HepG2 (cell line): ENCODE results near the gene ACER3. TPM values are rescaled to one million over a fixed set of nuclear protein-coding genes. Genes with fewer than 3 reads are reported as not detected.
A peak's percentile ranks its signal among the peaks of the same experiment; 100 is the strongest.
"Not testable (repeated sequence)": the region's sequence is repeated elsewhere in the genome, so short reads cannot be mapped to it uniquely, and the experiment has no call there.

Source experiments
- ATAC-seq: fragments of 200-7000 bp; cut with Tn5 transposase; 3 replicates; pipeline ENCODE4 v1.9.1; 2020; ENCODE audit warnings: mild to moderate bottlenecking, moderate library complexity
- BruUV-seq: library from RNA; stranded (reverse); fragments of 400-500 nt; replicated peaks from 2 replicates; lab custom pipeline; 2021; lab: Mats Ljungman, UMichigan
- CTCF ChIA-PET: fragments of 300-600 bp; formaldehyde crosslinking; extraction: SDS; loops from one replicate; lab custom pipeline; 2021; ENCODE audit warnings: low total read pairs, inconsistent platforms, low intra/inter-chr PET ratio; lab: Yijun Ruan, JAX
- POLR2A ChIA-PET: fragments of 350-600 bp; sonication (Branson Sonifier 250); formaldehyde crosslinking; loops from one replicate; lab custom pipeline; 2020; ENCODE audit warnings: antibody characterized with exemption, inconsistent platforms; lab: Yijun Ruan, JAX
- DNase-seq: peaks from one replicate; pipeline ENCODE4 v3.0.0-alpha.2; 2015; ENCODE audit warnings: low spot score
- FAIRE-seq: peaks from 3 replicates; lab custom pipeline; 2011; peaks lifted over from hg19 to GRCh38; lab: Jason Lieb, UNC
- H2AFZ ChIP-seq: one replicate; pipeline ENCODE4 v1.6.1; 2011; ENCODE audit warnings: low read length, inconsistent platforms
- H3K27ac ChIP-seq: fragments of 300-600 bp; 3 replicates; pipeline ENCODE4 v1.8.0; 2011; ENCODE audit warnings: mixed run types, mild to moderate bottlenecking, mixed read lengths, low read length, inconsistent platforms; ENCODE audit not compliant: insufficient read depth; ENCODE audit errors: extremely low read length
- H3K27me3 ChIP-seq, 2 experiments: fragments of 200-600 bp in 1 of 2; 2 replicates in 1 of 2; 3 replicates in 1 of 2; pipeline versions ENCODE4 v1.6.0 to v1.8.0; 2011; ENCODE audit warnings: low read length in 2 of 2, mild to moderate bottlenecking in 2 of 2, moderate library complexity in 2 of 2, inconsistent platforms in 1 of 2; ENCODE audit not compliant: insufficient read depth in 2 of 2, control insufficient read depth in 1 of 2
- H3K36me3 ChIP-seq, 2 experiments: fragments of 200-600 bp in 1 of 2; replicated peaks in 1 of 2; 2 replicates in 1 of 2; 3 replicates in 1 of 2; pipeline versions ENCODE4 v1.5.1 to v1.8.0; 2011; ENCODE audit warnings: low read length in 2 of 2, inconsistent platforms in 1 of 2; ENCODE audit not compliant: insufficient read depth in 2 of 2, control insufficient read depth in 1 of 2
- H3K4me1 ChIP-seq: 2 replicates; pipeline ENCODE4 v1.5.1; 2012; ENCODE audit warnings: low read length, inconsistent platforms; ENCODE audit not compliant: insufficient read depth
- H3K4me2 ChIP-seq: 2 replicates; pipeline ENCODE4 v1.6.0; 2011; ENCODE audit warnings: low read depth, low read length, inconsistent platforms
- H3K4me3 ChIP-seq, 3 experiments: fragments of 200-600 bp in 1 of 3; sonication (generic), shearing (Covaris generic) in 1 of 3; replicated peaks in 1 of 3; 2 replicates each; pipeline ENCODE4 v1.5.1; 2011 to 2016; ENCODE audit warnings: low read length in 3 of 3, inconsistent platforms in 2 of 3, low read depth in 2 of 3, mild to moderate bottlenecking in 2 of 3, control low read depth in 1 of 3, mixed read lengths in 1 of 3; ENCODE audit not compliant: insufficient read depth in 1 of 3
- H3K79me2 ChIP-seq: one replicate; pipeline ENCODE4 v1.6.1; 2011; ENCODE audit warnings: low read length, inconsistent platforms; ENCODE audit not compliant: insufficient read depth
- H3K9ac ChIP-seq: 2 replicates; pipeline ENCODE4 v1.6.0; 2011; ENCODE audit warnings: mild to moderate bottlenecking, low read depth, low read length, inconsistent platforms; ENCODE audit not compliant: insufficient read depth
- H3K9me3 ChIP-seq: 2 replicates; pipeline ENCODE4 v1.5.1; 2012; ENCODE audit warnings: mild to moderate bottlenecking, low read length
- H4K20me1 ChIP-seq: 2 replicates; pipeline ENCODE4 v1.6.0; 2011; ENCODE audit warnings: inconsistent platforms, mild to moderate bottlenecking, low read length, moderate library complexity; ENCODE audit not compliant: insufficient read depth
- ISL2 ChIP-seq: sonication (generic); formaldehyde crosslinking; IDR thresholded peaks from 2 replicates; pipeline ENCODE4 v1.5.0; 2020; ENCODE audit warnings: missing genetic modification reagents
- NONO ChIP-seq, 2 experiments: fragments of 450-650 bp in 1 of 2; sonication (generic) in 1 of 2; formaldehyde crosslinking in 1 of 2; IDR thresholded peaks in 1 of 2; conservative IDR thresholded peaks in 1 of 2; 2 replicates each; pipeline versions ENCODE4 v1.6.1 to v1.8.0; 2017 to 2022; ENCODE audit warnings: mild to moderate bottlenecking in 1 of 2, missing genetic modification reagents in 1 of 2, moderate library complexity in 1 of 2
- NR2F6 ChIP-seq, 2 experiments: IDR thresholded peaks; 2 replicates each; pipeline ENCODE4 v1.6.1; 2016; ENCODE audit warnings: antibody characterized with exemption in 1 of 2, mild to moderate bottlenecking in 1 of 2
- ZBTB7A ChIP-seq: sonication (generic); formaldehyde crosslinking; IDR thresholded peaks from 2 replicates; pipeline ENCODE4 v1.8.0; 2022; ENCODE audit warnings: mild to moderate bottlenecking, missing genetic modification reagents
- ZNF12 ChIP-seq: sonication (generic); formaldehyde crosslinking; IDR thresholded peaks from 2 replicates; pipeline ENCODE4 v1.5.0; 2020; ENCODE audit warnings: missing genetic modification reagents
- ZNF331 ChIP-seq: sonication (generic); formaldehyde crosslinking; IDR thresholded peaks from 2 replicates; pipeline ENCODE4 v1.4.0; 2020; ENCODE audit warnings: missing genetic modification reagents
- ZNF609 ChIP-seq: sonication (generic); formaldehyde crosslinking; IDR thresholded peaks from 2 replicates; pipeline ENCODE4 v1.4.0; 2020; ENCODE audit warnings: mild to moderate bottlenecking, missing genetic modification reagents, borderline replicate concordance
- ZNF644 ChIP-seq: IDR thresholded peaks from 2 replicates; pipeline ENCODE4 v1.6.1; 2016; ENCODE audit warnings: low read depth
- WGBS: methylation state at CpG from one replicate; pipeline ENCODE4 v1.1.6; 2017; ENCODE audit warnings: low lambda C conversion rate; 5-methylcytosine and 5-hydroxymethylcytosine counted together
- in situ Hi-C: cut with HindIII; loops from 2 replicates; pipeline ENCODE4 v1.10.0; 2017; ENCODE audit warnings: low pct_unique_long_range_greater_than_20kb; ENCODE audit not compliant: extremely low pct_ligation_motif_present
- intact Hi-C: fragments of 100-400 bp; cut with micrococcal nuclease; formaldehyde crosslinking; loops from one replicate; pipeline ENCODE4 v1.10.0; 2022; ENCODE audit not compliant: unreplicated experiment
- polyA plus RNA-seq, 8 experiments: library from polyadenylated mRNA; depleted of rRNA in 3 of 8; stranded (reverse) in 7 of 8; unstranded in 1 of 8; fragments of >200 nt; fragmentation: Illumina TruSeq in 4 of 8; extraction: Trizol in 4 of 8; gene quantifications; 2 replicates each; pipeline versions ENCODE4 v1.2.1 to v1.2.3, GENCODE V29; 2011 to 2016; ENCODE audit warnings: low read depth in 4 of 8, missing spikeins in 1 of 8, mixed read lengths in 1 of 8; ENCODE audit not compliant: insufficient read depth in 1 of 8
- total RNA-seq, 5 experiments: library from RNA; depleted of rRNA; stranded (reverse); fragments of >200 nt; fragmentation: Illumina TruSeq; extraction: Trizol; gene quantifications; 2 replicates each; pipeline ENCODE4 v1.2.3, GENCODE V29; 2016; ENCODE audit warnings: low read depth in 1 of 5

ACER3 gene
- total and polyA plus RNA-seq, 2 of the 13 experiments (the other 11 are each of a cell fraction or from before 2014, with no cell fraction given), result 6.0 to 9.8 TPM

GRCh38 chr11:77060234-77060633, 199.5 kb downstream of the ACER3 start:
- H3K27ac ChIP-seq, result no peak overlapping the region
- 72% methylated on average over 4 of the region's 4 CpGs for WGBS

GRCh38 chr11:77061258-77061657, 200.5 kb downstream of the ACER3 start:
- H3K27me3 ChIP-seq, result peaks cover 8 to 17% of the 10 kb centered on the region in 2 experiments; a peak in 3 of 5 replicates
- POLR2A ChIA-PET; H3K9ac ChIP-seq; H3K79me2 ChIP-seq; in situ Hi-C loops; CTCF ChIA-PET; H3K27ac ChIP-seq; BruUV-seq; H3K4me3 ChIP-seq; H4K20me1 ChIP-seq; intact Hi-C loops; H3K36me3 ChIP-seq; H2AFZ ChIP-seq; TF ChIP-seq NONO (IDR thresholded peaks at IDR 0.05): not testable (repeated sequence)
- H3K4me2 ChIP-seq, result peak overlapping the region; percentile 16; the same call in 1 of the 2 replicates
- FAIRE-seq (peak; percentile 66), DNase-seq (peak; percentile 79), ATAC-seq (peak; percentile 18; the same call in 2 of the 3 replicates)
- 10% methylated on average over 4 of the region's 4 CpGs for WGBS
- H3K9me3 ChIP-seq, result peaks cover 20% of the 10 kb centered on the region
- H3K4me1 ChIP-seq, result peaks cover 40% of the 10 kb centered on the region
- TF ChIP-seq NONO (CRISPR knock-in tag; conservative IDR thresholded peaks at IDR 0.05), result 0 out of 2 replicates have a peak, but pooled peaks have one; percentile 25
- peak; percentile 86 for TF ChIP-seq ZNF644 (CRISPR knock-in tag)
- peak; percentile 73; the same call in 1 of the 2 replicates for TF ChIP-seq ZNF331 (CRISPR knock-in tag)
- peak; percentile 55; the same call in 1 of the 2 replicates for TF ChIP-seq NR2F6 (IDR thresholded peaks at IDR 0.05)
- TF ChIP-seq NR2F6 (CRISPR knock-in tag; IDR thresholded peaks at IDR 0.05), result 0 out of 2 replicates have a peak, but pooled peaks have one; percentile 21
- TF ChIP-seq ZNF609, result peak; percentile 87
- peak; percentile 80; the same call in 1 of the 2 replicates for TF ChIP-seq ISL2 (CRISPR knock-in tag)

More at GRCh38 chr11:77060234-77060633, 199.5 kb downstream of the ACER3 start:
- peaks cover 30% of the 10 kb centered on the region for H3K4me1 ChIP-seq
- H4K20me1 ChIP-seq, result no peaks in the 10 kb centered on the region
- H3K4me3 ChIP-seq, result no peak overlapping the region
- DNase-seq, result no peak
- in situ Hi-C loops (no loop called here), intact Hi-C loops (no loop called here)
- H3K36me3 ChIP-seq, result no peaks in the 10 kb centered on the region
- H3K9ac ChIP-seq, result no peak overlapping the region
- peaks cover 27% of the 10 kb centered on the region for H3K9me3 ChIP-seq
- H3K27me3 ChIP-seq, result peaks cover 8 to 11% of the 10 kb centered on the region in 2 experiments; a peak in 2 of 5 replicates
- no peaks in the 10 kb centered on the region for H3K79me2 ChIP-seq
- ChIA-PET CTCF (no interaction called here), POLR2A (no interaction called here)
- no peak for TF ChIP-seq ZBTB7A (CRISPR knock-in tag)
- peak; percentile 94 for TF ChIP-seq ZNF12 (CRISPR knock-in tag)
- H2AFZ ChIP-seq, result no peak overlapping the region
- ATAC-seq, result no peak
- FAIRE-seq, result no peak
- H3K4me2 ChIP-seq, result no peak overlapping the region
- BruUV-seq, result no TSS peak
